Gastrocnemius medialis (tissue), 4 donors: ENCODE measurements around the gene WDR89.

Experiments
- CTCF ChIP-seq, 5 experiments: fragments of 450-650 bp in 3 of 5; fragments of 200-600 bp in 2 of 5; sonication (generic) in 2 of 5; IDR thresholded peaks in 4 of 5; conservative IDR thresholded peaks in 1 of 5; 1 replicate in 4 of 5; 2 replicates in 1 of 5; pipeline ENCODE4 v1.5.1; 2016 to 2019; ENCODE audit warnings: antibody characterized with exemption in 5 of 5, mild to moderate bottlenecking in 3 of 5, moderate library complexity in 3 of 5
- POLR2A ChIP-seq, 2 donors: fragments of 450-650 bp; IDR thresholded peaks; one replicate each; pipeline ENCODE4 v1.6.1; 2017; ENCODE audit warnings: antibody characterized with exemption in 2 of 2, mild to moderate bottlenecking in 2 of 2, moderate library complexity in 2 of 2

DNA sequence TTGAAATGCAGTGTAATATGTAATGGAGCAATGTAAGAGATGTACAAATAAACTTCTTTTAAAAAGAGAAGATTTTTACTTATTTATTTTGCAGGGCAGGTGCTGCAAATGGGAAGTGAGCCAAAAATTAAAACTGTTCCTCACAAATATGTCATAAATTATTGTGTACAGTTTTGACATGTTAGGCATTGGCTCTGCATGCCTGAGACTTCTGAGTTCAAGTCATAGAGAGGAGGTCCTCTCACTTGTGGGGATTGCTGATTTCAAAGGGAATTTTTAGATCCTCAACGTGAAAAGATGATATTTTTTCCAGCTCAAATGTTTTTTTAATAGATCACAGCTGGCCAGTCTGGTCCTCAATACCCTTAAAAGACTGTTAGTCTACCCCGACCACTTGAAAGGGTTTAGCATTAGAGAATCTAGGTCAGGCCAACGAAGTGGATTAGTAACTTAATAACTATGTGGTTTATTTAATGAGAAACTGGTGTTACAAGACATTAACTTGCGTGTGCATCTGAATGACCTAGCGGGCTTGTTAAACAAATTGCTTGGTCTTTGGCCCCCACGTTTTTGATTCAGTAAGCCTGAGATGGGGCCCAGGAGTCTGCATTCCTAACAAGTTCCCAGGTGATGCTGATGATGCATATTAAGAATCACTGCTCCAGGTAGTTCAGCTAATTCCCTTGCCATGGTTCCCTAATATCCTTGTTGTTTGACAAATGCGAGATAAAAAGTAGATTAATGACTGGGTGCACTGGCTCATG is 30.9 kb upstream of the WDR89 start:
- TF ChIP-seq CTCF (IDR thresholded peaks at IDR 0.05 in 4 of 5, conservative IDR thresholded peaks at IDR 0.05 in 1 of 5) (no peak), POLR2A (IDR thresholded peaks at IDR 0.05) (no peak)
